SK-N-MC (cell line): ENCODE measurements around the gene S100A1.

Source experiments
- EZH2 ChIP-seq: fragments of 200-600 bp; sonication (generic); IDR thresholded peaks from one replicate; pipeline ENCODE4 v1.6.1; 2017; ENCODE audit warnings: antibody characterized with exemption
- POLR2AphosphoS5 ChIP-seq: IDR thresholded peaks from 2 replicates; pipeline ENCODE4 v1.6.1; 2012; ENCODE audit warnings: mild to moderate bottlenecking, low read depth, low read length, borderline replicate concordance

- TF ChIP-seq EZH2 = no peak
- TF ChIP-seq POLR2AphosphoS5 = no peak
Observed at GRCh38 chr1:153606194-153606593, 22.0 kb upstream of the S100A1 start.
